ENCODE measurements around the gene PTGS1.

GRCh38 chr9:122418016-122418415 lies 47.2 kb downstream of the PTGS1 start:
- TF ChIP-seq ZNF274 (IDR thresholded peaks at IDR 0.05; ENCODE audit: low read length), result no peak
- TF ChIP-seq ZNF274 (tag by site-specific recombination; IDR thresholded peaks at IDR 0.05; ENCODE audit: borderline replicate concordance), result no peak
- no peak for TF ChIP-seq CTCF (tag by site-specific recombination; IDR thresholded peaks at IDR 0.05)
- TF ChIP-seq ZNF677 (tag by site-specific recombination; IDR thresholded peaks at IDR 0.05), result no peak
- TF ChIP-seq, protein P1, sequence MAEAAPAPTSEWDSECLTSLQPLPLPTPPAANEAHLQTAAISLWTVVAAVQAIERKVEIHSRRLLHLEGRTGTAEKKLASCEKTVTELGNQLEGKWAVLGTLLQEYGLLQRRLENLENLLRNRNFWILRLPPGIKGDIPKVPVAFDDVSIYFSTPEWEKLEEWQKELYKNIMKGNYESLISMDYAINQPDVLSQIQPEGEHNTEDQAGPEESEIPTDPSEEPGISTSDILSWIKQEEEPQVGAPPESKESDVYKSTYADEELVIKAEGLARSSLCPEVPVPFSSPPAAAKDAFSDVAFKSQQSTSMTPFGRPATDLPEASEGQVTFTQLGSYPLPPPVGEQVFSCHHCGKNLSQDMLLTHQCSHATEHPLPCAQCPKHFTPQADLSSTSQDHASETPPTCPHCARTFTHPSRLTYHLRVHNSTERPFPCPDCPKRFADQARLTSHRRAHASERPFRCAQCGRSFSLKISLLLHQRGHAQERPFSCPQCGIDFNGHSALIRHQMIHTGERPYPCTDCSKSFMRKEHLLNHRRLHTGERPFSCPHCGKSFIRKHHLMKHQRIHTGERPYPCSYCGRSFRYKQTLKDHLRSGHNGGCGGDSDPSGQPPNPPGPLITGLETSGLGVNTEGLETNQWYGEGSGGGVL (tag by site-specific recombination; IDR thresholded peaks at IDR 0.05), result no peak
